HT1080 (cell line): Measurements from ENCODE around the gene COL20A1. TPM values are rescaled to one million over a fixed set of nuclear protein-coding genes. Genes with fewer than 3 reads are reported as not detected.

ENCODE experiments used
- DNase-seq: peaks from one replicate; pipeline ENCODE4 v3.0.0-alpha.2; 2015; ENCODE audit warnings: low read depth
- total RNA-seq: library from RNA; depleted of rRNA; stranded (reverse); fragments of >200 nt; shearing (Covaris generic); gene quantifications from 2 replicates; pipeline ENCODE4 v1.2.3, GENCODE V29; 2014

Gene COL20A1
- total RNA-seq, 1 experiment from 2014 or later = not detected

DNA sequence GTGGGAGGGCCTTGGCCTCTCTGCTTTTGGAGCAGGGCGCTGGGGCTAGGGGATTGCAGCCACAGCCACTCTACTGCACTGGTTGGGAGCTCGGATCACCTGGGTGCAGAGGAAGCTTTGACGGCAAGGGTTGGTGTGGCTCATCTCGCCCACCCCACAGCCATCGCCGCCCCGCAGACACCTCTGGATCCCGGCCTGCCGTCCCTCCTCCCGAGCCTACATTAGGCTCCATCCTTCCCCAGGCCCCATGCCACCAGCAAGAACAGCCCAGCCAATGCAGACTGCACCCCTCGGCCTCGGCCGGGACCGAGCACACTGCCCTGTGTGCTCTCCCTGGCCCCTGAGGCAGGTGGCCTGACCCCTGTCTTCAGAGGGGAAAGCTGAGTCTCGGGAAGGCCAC is 32.5 kb upstream of the COL20A1 start:
- DNase-seq = no peak

DNA sequence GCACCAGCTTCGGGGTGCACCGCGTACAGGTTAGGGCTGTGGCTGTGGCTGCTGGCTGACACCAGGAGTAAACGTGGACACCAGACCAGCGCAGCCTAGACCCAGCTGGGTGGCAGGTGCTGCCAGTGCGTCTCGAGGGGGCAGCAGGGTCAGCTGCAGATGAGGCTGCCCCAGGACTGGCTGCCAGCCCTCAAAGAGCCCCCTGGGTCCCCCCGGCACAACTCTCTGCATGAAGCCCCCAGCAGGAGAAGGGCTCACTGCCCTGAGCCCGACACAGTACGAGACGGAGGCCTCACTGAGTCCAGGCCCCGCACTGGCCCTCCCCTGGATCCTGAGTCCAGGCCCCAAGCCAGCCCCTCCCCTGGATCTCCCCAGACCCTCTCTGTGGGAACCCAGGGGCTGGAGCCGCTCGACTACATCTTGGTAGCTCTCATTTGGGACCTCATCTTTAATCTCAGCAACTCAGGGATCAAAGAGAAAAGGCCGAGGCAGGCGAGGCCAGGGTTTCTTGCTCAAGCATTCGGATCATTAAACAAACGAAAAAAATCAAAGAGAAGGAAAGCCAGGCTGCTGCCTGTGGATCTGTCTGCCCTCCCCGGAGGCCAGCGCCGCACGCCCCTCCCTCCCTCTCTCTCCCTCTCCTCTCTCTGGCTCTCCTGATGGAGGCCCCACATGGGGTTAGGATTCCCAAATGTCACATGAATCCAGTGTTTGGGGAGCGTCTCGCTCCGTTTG is 31.8 kb upstream of the COL20A1 start:
- no peak for DNase-seq

DNA sequence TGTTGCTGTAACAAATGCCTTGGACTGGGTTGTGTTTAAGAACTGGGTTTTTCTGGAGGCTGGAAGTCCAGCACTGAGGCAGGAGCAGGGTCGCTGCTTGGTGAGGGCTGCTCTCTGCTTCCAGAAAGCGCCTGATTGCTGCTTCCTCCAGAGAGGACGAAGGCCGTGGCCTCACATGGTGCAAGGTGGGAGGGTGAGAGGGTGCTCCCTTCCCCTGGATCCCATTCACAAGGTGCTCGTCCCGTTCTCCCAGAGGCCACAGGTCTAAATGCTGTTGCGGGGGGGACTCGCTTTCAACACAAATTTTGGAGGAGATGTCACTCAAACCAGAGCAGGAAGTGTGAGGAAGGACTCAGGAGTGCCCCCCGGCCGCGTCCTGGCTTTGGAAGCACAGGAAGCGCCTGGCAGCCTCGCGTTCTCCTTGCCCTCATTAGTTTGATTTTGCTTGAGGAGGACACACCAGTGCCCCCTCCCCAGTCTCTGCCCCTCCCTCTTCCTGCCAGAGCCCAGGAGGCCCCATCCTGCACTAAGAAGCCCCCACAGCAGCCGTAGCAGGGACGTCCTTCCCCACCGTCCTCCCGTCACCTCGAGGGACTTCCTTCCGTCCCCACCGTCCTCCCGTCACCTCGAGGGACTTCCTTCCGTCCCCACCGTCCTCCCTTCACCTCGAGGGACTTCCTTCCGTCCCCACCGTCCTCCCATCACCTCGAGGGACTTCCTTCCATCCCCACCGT is 31.0 kb upstream of the COL20A1 start:
- DNase-seq = no peak

DNA sequence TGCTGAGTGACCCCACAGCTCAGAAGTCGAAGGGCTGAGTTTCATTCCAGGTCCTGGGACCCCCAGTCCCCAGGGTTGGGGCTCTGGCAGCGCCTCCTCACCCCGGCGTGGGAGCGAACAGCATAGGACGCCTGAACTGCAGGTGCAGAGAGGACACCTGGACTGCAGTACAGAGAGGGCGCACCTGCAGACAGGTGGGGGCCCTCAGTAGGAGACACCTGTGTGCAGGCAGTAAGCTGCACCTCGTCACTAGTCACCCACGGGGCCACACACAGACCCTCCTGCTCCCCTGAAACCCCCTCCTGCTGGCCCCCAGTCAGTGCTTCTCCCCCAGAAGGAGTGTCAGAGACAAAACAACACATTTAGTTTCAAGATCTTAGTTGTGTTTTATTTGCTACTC is 30.1 kb upstream of the COL20A1 start:
- DNase-seq = no peak

DNA sequence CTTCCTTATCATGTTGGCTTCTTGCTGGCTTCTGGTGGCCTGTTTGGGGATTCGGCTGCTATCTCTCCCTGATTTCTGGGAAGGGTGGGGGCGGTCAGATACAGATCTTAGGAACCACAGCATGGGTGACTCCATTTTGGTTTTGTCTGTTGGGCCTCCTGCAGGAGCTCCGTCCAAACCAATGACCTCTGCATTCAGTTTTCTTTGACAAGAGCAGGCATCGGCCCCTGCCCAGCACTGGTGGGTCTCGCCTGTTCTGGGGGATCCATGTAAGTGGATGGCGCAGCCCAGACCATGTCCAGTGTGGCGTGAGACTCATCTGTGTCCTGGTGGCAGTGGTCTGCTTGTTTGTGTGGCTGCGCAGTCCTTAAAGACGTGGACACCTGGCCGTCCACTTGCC is 29.0 kb upstream of the COL20A1 start:
- DNase-seq = no peak

DNA sequence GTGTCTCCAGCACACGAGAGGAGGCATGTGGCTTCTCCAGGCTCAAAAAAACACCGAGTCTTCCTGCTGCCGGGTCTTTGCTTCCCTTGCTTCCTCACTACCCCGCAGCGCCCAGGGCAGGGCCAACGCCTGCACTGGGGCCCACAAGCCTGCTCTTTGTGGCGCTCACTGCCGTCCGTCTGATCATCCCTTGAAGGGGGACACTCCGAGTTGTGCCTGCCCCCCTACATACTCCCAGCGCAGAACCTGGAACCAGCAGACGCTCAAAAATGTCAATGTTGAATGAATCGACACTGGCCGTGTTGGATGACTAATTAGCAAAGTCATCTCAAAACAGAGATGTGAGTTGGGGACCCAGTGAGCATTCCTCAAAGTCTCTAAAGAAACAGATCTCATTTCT is 28.5 kb upstream of the COL20A1 start:
- DNase-seq = no peak

DNA sequence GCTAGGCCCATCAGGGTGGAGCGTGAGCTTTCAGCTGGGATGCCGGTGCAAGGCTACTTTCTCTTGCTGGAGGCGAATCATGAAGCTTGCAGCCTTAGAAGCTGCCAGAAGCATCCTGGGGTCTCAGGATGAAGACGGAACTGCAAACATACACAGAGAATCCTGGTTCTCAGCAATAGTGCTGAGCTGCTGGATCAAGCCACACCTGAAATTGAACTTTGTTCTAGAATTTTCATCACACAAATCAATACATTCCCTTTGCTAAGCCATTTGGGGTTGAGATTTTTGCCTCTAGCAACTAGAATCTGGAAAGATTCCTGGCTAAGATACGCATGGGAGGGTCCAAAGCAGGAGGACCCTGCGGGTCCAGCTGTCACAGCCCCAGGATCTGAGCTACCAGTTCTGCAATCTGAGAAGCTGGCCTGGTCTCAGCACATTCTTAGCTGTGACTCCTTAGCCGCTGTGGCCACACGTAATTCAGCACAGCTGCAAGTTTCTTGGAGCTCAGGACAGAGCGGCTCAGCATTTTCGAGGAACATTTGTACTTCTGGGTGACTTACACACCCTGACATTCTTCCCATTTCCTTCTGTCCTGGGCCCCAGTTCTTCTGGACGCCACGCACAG is 27.0 kb upstream of the COL20A1 start:
- DNase-seq = no peak

DNA sequence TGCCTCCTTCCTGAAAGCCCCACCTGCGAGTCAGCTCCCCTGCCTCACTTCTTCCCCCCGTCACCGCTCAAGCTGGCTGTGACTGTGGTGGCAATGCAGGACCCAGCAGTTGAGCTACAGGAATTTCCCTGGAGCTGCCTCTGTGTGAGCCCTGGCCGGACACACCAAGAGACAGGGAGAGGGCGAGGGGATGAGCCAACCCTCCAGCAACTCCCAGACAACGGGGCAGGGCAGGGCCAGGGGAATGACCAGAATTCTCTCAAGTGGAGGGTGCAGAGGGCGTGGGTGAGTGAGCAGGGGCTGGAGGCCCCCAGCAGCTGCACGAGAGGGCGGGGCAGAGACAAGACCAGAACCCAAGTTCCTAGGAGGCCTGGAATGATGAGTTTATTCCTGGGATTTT is 25.3 kb upstream of the COL20A1 start:
- no peak for DNase-seq

DNA sequence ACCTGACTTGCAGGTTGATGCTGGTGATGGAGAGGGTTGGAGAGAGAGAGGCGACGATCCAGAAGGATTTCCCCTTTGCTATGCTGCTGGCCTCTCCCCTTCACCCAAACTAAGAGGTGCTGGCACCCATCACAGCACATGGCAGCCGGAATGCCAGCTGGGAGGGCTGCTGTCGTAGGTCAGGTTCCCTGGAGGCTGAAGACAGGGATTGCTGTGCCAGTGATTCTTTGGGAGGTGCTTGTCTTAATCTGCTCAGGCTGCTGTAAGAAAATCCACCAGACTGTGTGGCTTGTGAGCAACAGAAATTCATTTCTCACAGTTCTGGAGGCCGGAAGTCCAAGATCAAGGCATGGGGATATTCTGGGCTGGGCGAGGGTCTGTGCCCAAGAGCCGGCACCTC is 24.7 kb upstream of the COL20A1 start:
- no peak for DNase-seq

DNA sequence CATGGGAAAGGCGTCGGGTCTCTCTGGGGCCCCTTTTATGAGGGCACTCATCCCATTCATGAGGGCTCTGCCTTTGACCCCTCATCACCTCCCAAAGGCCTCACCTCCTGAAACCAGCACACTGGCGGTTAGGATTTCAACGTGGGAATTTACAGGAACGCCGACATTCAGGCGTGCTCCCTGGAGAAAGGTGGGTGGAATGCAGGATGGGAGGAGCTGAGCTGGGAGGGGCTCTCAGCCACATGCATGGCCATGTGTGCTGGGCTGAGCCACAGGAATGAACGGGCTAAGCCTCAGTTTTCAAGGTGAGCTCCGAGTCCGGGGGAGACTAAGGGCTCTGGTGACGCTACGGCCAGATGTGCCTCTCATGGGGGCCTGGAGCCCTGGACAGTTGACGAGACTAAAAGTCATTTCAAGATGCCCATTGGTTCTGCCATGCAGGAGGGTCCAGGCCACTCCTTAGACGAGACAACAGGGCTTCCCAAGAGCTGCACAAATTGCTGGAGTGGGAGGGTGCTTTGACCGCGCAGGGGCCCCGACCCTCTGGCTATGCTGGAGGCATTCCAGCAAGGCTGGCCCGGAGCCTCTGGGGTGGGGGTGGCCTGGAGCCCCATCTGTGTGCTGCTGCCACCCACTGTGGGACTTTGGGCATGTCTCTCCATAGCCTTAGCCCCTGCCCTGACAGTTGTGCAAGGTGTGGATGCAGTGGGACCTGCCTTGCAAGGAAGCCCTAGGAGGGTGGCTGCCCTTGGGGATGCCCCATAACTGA is 24.1 kb upstream of the COL20A1 start:
- no peak for DNase-seq

DNA sequence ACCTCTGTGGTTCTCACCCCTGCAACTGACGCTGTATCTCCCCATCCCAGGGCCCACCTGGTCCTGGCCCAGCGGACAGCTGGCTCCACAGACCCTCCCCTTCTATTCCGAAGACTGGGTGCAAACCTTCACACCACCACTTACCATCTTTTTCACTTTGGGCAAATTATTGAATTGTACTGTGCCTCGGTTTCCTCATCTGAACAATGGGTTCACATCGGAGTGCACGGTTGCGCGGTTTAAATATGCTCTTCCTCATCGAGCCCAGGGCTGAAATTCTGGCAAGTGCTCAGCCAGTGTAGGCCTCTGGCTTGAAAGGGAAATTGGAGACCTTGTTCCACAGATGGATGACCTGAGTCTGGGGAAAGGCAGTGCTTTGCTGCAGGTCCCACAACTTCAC is 23.3 kb upstream of the COL20A1 start:
- DNase-seq = no peak

DNA sequence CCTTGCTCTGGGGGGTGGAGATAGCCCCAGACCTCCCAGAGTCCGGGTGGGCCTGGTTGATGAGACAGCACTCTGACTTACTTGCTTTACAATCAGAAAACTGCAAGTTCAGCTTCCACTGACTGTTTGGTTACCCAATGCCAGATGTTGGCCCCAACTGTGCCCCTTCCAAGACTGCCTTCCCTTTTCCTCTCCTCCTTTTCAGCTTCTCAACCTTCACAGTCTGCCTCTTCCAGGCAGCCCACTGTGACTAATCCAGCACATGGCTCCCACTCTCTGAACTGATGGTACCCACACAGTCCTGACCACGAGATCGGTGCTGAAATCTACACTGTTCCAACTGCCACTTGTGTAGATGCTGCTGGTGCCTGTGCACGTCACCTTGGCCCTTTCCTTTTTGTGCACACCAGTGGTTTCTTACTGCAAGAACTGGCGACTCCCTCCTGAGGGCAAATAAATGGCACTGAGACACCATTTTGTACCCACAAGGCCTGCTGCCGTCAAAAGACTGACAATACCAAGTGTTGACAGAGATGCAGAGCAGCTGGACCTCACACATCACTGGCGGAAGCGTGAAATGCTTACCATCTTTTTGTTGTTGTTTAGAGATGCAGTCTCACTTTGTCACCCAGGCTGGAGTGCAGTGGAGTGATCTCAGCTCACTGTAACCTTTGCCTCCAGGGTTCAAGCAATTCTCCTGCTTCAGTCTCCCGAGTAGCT is 22.2 kb upstream of the COL20A1 start:
- no peak for DNase-seq

DNA sequence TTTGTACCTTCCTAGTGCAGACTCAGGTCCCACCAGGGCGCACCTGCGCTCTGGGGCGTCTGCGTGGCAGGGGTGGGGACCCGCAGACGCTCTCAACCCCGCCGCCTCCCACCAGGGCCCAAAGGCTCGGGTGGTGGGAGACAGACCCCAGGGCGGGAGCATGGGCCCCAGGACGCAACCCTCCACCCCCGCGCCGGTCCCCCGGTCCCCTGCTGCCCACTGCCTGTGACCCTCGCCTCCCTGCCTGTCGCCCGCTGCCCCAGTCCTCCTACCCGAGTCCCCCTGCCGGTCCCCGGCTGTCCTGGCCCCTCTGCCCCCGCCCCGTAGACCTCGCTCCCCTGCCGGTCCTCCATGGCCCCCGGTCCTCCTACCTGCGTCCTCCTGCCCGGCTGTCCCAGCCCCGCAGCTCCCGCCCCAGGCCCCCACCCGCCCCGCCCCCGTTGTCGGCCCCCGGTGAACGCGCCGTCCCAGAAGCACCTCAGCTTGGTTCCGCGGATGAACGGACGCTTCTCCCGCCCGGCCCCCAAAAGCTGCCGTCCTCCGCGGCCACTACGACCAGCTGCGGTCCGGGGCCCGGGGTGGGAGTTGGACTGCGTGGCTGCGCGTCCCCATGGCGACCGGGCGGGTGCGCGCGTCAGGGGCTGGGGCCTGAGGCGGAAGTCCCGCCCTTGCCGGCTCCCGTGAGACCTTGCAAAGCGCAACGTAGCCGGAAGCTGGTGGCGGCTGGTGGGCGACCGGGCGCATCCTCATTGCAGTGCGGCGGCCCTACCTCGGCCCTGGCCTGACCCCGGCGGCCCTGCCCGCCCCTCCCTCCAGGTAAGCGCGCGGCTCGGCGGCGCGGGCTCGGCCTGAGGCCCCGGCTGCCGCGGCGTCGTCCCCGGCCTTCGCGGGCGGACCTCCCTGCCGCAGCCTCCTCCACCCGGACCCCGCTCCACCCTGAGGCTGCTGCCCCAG is 20.6 kb upstream of the COL20A1 start, which contains the start of gene ARFGAP1:
Gene ARFGAP1 (plus strand): TSS at position 709 of the 954 bp plus-strand sequence. CDS start 2,768 bp downstream, outside the sequence.
- DNase-seq = peak; percentile 80

DNA sequence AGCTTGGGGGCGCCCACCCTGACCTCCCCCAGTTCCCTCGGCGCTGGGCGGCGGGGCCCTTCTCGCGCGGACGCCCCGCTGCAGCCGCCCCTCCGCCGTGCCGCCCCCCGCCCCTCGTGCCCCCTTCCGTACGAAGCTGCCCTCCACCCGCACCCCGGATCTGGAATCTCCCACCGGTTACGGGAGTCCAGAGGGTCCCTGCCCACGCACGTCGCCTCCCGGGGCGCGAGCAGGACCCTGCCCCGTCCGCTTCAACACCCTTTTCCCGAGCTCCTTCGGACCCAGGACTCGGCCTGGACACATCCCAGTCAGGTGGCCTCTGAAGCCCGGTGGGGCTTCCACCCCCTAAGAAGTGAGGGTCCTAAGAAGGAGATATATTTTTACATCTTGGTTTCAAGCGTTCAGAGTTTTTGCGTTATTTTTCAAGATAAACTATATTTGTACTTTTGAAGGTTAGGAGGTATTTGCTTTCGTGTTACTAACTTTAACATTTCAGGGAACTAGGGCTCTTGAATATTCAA is 19.9 kb upstream of the COL20A1 start:
- no peak for DNase-seq

DNA sequence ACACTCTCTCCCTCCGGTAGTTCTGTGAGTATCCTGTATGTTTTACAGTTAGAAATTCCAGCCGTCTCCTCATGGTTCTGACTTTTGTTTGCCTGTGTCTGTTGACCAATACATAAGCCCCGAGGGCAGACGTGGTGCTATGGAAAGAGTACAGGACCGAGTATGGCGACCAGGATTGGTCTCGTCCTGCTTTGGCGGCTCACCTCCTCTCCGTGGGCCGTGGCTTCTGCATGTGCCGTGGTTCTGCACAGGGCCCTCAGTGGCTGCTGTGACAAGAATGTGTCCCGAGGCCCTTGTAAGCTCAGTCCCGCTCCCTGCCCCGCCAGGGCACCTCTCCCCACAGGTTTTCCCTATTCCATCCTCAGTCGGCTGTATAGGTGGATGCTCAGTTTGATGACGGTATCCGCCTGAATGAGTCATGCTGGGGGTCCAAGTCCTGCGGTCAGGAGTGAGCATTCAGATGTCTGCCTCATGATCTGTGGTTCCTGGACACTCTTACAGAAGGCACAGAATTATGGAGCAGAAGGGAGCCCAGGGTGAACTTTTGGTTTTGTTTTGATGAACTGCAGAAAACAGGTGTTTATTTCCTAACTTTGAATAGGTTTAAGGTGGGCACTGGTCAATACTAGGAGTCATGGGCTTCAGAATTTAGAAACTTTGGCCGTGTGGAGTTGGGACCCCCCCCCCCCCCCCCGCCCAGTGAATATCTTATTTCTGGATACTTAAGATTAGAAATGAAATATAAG is 19.2 kb upstream of the COL20A1 start:
- peak; percentile 84 for DNase-seq

DNA sequence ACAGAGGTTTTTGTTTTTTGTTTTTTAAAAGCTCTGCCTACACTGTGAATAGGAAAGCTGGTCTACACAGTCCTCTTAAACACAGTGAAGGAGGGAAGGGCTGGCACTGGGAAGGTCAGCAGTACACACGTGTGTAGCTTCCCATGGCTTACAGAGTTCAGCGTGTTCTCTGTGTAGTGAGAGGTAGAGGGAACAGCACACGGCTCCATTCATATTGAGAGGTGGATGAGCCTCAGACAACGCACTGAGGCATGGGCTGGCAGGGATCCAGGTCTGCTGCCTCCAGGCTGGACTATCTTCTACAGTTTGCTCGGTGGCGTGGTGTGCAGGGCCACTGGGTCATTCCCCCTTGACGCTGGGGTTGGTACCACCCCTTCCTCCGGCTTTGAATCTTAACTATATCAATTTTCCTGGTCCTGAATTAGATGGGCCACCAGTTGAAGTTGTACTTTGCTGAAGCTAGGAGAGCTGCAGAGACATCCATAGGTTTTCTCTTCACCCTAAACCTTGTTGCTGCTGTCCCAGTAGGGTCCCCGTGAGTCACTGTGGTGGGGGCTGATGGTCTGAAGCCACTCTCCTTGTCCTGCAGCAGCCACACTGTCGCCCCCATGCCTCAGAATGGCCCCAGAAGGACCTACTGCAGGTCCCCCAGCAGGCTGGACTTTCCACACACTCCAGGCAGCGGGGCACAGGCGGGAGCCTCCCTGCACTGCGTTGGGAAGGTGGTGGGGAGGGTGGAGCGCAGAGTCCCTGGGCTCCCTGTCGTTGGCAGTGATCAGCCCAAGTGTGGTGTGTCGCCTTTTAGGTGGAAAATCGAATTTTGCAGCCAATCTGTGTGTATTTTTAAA is 18.4 kb upstream of the COL20A1 start:
- DNase-seq = no peak

DNA sequence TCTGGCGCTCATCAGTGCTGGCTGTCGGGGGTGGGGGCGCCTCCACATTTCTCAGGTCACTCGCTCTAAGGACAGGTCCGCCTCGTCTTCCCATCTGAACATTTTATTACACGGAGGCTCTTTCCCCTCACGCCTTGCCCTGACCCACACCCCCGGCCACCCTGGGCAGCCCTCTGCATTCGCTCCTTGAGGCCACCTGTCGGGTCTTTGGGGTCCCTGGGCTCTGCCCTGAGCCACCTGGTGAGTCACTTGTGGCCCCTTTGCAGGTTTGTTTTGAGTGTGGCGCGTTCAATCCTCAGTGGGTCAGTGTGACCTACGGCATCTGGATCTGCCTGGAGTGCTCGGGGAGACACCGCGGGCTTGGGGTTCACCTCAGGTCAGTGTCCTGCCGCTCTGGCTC is 17.2 kb upstream of the COL20A1 start:
- no peak for DNase-seq

DNA sequence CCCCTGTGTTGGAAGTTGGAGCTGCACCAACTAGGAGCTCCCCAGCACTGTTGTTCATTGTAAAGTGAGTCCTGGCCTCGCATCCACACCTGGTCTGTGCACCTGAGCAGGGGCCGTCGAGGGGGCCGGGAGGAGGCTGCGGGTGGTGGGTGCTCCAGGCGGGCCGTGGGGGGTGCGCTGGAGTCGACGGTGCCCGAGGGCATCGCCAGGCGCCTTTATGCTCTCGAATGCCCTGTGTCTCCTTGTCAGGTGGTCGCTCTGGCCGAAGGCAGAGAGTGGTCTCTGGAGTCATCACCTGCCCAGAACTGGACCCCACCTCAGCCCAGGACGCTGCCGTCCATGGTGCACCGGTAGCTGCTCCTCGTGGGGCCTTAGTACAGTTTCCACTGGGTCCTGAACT is 16.0 kb upstream of the COL20A1 start:
- DNase-seq = no peak
